Astrocyte of the cerebellum (primary cell): ENCODE results near the gene ERMARD.

Source experiments
- DNase-seq: peaks from one replicate; pipeline ENCODE4 v3.0.0-alpha.2; 2011; ENCODE audit warnings: low read depth
- H3K4me3 ChIP-seq: 2 replicates; pipeline ENCODE4 v1.5.1; 2011; ENCODE audit warnings: mild to moderate bottlenecking, low read depth, low read length, moderate library complexity
- CTCF ChIP-seq: IDR thresholded peaks from 2 replicates; pipeline ENCODE4 v1.5.1; 2012; ENCODE audit warnings: low read length, low read depth, moderate library complexity, mild to moderate bottlenecking; ENCODE audit errors: missing control alignments
- in situ Hi-C: cut with HindIII; loops from 2 replicates; pipeline ENCODE4 v1.10.0; 2017; ENCODE audit warnings: low sequenced_read_pairs

The ERMARD gene

GRCh38 chr6:169738204-169738975 lies 13.0 kb upstream of the ERMARD start:
- in situ Hi-C loops: no loop called here
- H3K4me3 ChIP-seq: no peak overlapping the region

GRCh38 chr6:169738976-169739529 lies 12.4 kb upstream of the ERMARD start:
- TF ChIP-seq CTCF: no peak
- no peak overlapping the region for H3K4me3 ChIP-seq
- in situ Hi-C loops: no loop called here
- DNase-seq: no peak

More at GRCh38 chr6:169738204-169738975, 13.0 kb upstream of the ERMARD start:
- DNase-seq: no peak
- TF ChIP-seq CTCF: no peak

GRCh38 chr6:169741344-169741743 lies 10.1 kb upstream of the ERMARD start:
- no peak for DNase-seq
- H3K4me3 ChIP-seq: no peak overlapping the region
- TF ChIP-seq CTCF: no peak
- in situ Hi-C loops: no loop called here

GRCh38 chr6:169745405-169745804 lies 6.0 kb upstream of the ERMARD start:
- TF ChIP-seq CTCF: no peak
- DNase-seq: no peak
- in situ Hi-C loops: no loop called here
- H3K4me3 ChIP-seq: no peak overlapping the region

- in situ Hi-C loops: no loop called here
- TF ChIP-seq CTCF: no peak
- H3K4me3 ChIP-seq: no peak overlapping the region
- DNase-seq: no peak
Measured at GRCh38 chr6:169746556-169746955, 4.9 kb upstream of the ERMARD start.

GRCh38 chr6:169752074-169752623 lies 727 bp downstream of the ERMARD start:
- H3K4me3 ChIP-seq: peak overlapping the region; percentile 81

More at GRCh38 chr6:169752074-169752623, 727 bp downstream of the ERMARD start:
- no peak for TF ChIP-seq CTCF
- in situ Hi-C loops: no loop called here
- DNase-seq: no peak
